Measurements from ENCODE around the gene UIMC1. TPM values are rescaled to one million over a fixed set of nuclear protein-coding genes. Genes with fewer than 3 reads are reported as not detected.

UIMC1 gene
- total and polyA plus RNA-seq, 2 experiments from 2014 or later, result 12.6 to 28.2 TPM

DNA sequence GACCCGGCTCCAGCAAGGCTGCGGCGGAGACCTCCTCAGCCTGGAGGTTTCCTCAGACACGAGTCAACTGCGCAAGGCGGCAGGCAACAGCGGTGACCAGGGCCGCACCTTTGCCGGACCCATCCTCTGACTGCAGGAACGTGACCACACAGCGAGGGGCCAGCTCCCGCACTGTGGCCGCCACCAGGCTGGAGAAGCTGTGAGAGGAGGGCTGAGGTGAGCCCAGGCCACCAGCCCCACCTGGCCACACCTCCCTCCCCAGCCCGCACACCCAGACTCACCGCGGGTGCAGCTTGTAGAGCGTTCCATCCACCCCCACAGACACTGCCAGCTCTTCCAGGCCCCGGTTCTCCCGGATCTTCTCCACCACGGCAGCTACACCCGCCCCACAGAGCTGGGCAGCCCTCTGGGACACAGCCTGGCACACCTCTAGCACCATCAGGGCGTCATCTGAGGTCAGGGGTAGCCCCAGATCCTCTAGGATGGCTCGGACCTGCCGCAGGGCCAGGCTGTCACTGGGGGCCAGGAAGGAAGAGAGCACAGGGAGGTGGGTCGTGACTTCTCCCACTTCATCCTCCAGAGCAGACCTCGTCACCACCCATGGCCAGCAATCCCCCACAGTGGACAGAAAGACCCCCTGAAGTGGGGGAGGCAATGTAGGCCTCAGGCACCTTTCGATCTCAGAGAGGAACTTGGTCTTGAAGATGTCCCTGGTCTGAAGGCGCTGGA lies 125.4 kb downstream of the UIMC1 start:
- Histone ChIP-seq H3K79me2 (no peaks in the 10 kb centered on the region), H3K9me3 (ENCODE audit: low read depth) (no peaks in the 10 kb centered on the region), H3K4me2 (no peak overlapping the region), H3K27ac (no peak overlapping the region), H3K4me3 (no peak overlapping the region), H2AFZ (no peak overlapping the region), H3K36me3 (replicated peaks; ENCODE audit: insufficient read depth, low read depth) (no peaks in the 10 kb centered on the region), H3K4me1 (ENCODE audit: insufficient read depth) (no peaks in the 10 kb centered on the region), H3K27me3 (no peaks in the 10 kb centered on the region), H3K9me2 (replicated peaks; ENCODE audit: insufficient read depth) (no peaks in the 10 kb centered on the region), H4K20me1 (ENCODE audit: insufficient read depth, poor library complexity, severe bottlenecking) (no peaks in the 10 kb centered on the region)
- no peak for DNase-seq (ENCODE audit: low spot score)
- WGBS (ENCODE audit: low lambda C conversion rate, missing lambda C conversion rate), result 92% methylated on average over 28 of the region's 28 CpGs
- no peak for TF ChIP-seq EZH2phosphoT487 (IDR thresholded peaks at IDR 0.05; ENCODE audit: low read depth, severe bottlenecking, unreplicated experiment)
- TF ChIP-seq EZH2 (IDR thresholded peaks at IDR 0.05; ENCODE audit: borderline replicate concordance), result no peak
- TF ChIP-seq, protein P1, sequence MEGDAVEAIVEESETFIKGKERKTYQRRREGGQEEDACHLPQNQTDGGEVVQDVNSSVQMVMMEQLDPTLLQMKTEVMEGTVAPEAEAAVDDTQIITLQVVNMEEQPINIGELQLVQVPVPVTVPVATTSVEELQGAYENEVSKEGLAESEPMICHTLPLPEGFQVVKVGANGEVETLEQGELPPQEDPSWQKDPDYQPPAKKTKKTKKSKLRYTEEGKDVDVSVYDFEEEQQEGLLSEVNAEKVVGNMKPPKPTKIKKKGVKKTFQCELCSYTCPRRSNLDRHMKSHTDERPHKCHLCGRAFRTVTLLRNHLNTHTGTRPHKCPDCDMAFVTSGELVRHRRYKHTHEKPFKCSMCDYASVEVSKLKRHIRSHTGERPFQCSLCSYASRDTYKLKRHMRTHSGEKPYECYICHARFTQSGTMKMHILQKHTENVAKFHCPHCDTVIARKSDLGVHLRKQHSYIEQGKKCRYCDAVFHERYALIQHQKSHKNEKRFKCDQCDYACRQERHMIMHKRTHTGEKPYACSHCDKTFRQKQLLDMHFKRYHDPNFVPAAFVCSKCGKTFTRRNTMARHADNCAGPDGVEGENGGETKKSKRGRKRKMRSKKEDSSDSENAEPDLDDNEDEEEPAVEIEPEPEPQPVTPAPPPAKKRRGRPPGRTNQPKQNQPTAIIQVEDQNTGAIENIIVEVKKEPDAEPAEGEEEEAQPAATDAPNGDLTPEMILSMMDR (IDR thresholded peaks at IDR 0.05; ENCODE audit: poor library complexity), result no peak

DNA sequence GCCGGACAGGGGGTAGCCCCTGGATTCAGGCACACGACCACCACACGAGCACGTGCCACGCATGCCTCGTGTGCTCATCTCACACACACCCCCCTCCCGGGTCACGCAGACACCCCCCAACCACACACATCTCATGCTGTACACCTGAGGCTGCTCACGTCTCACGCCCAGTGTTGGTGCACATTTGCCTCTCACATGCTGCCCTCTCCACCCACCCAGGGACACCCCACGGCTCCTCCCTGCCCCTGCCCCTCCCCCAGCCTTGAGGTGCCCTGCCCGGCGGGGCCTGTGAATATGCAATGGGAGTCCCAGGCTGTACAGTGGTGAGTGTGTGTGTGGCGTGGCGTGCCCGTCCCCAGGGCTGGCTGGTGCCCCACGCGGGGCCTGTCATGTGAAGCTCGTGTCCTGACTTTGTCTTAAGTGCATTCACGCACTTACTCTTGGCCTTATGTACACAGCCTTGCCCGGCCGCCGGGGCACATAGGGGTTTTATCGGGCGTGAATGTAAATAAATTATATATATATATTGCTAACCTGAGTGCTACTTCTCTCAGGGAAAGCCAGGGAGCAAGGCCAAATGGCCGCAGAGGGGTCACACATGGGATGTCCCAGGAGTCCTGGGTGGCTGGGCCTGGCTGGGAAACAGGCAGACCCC lies 126.1 kb downstream of the UIMC1 start:
- WGBS (ENCODE audit: low lambda C conversion rate, missing lambda C conversion rate), result 92% methylated on average over 23 of the region's 26 CpGs
- no peaks in the 10 kb centered on the region for H3K79me2 ChIP-seq

DNA sequence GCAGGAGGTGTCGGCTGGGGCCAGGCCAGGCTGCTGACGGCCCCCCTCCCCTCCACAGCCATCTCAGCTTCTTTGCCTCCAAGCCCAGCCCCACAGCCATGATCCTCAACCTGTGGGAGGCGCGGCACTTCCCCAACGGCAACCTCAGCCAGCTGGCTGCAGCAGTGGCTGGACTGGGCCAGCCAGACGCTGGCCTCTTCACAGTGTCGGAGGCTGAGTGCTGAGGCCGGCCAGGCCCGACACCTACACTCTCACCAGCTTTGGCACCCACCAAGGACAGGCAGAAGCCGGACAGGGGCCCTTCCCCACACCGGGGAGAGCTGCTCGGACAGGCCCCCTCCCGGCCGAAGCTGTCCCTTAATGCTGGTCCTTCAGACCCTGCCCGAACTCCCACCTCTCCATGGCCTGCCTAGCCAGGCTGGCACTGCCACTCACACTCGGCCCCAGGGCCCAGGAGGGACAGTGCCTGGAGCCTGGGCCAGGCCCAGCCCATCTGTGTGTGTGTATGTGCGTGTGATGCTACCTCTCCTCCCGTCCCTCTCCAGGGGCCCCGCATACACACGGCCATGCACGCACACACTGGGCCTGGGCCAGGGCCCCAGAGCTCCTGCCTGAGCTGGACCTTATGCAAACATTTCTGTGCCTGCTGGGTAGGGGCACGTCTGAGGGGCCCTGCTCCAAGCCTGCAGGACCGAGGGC lies 126.8 kb downstream of the UIMC1 start:
- Histone ChIP-seq H3K9me3 (ENCODE audit: low read depth) (no peaks in the 10 kb centered on the region), H3K27me3 (peaks cover 3% of the 10 kb centered on the region)
- 88% methylated on average over 21 of the region's 23 CpGs for WGBS (ENCODE audit: low lambda C conversion rate, missing lambda C conversion rate)

More for the DNA sequence above, 126.1 kb downstream of the UIMC1 start:
- Histone ChIP-seq H3K9me3 (ENCODE audit: low read depth) (no peaks in the 10 kb centered on the region), H3K27ac (no peak overlapping the region), H3K9me2 (replicated peaks; ENCODE audit: insufficient read depth) (no peaks in the 10 kb centered on the region), H4K20me1 (ENCODE audit: insufficient read depth, poor library complexity, severe bottlenecking) (no peaks in the 10 kb centered on the region), H3K4me1 (ENCODE audit: insufficient read depth) (no peaks in the 10 kb centered on the region), H3K4me3 (no peak overlapping the region), H3K4me2 (no peak overlapping the region), H3K27me3 (peaks cover 3% of the 10 kb centered on the region), H3K36me3 (replicated peaks; ENCODE audit: insufficient read depth, low read depth) (no peaks in the 10 kb centered on the region), H2AFZ (no peak overlapping the region)
- TF ChIP-seq EZH2 (IDR thresholded peaks at IDR 0.05; ENCODE audit: borderline replicate concordance), result no peak
- TF ChIP-seq EZH2phosphoT487 (IDR thresholded peaks at IDR 0.05; ENCODE audit: low read depth, severe bottlenecking, unreplicated experiment), result no peak
- TF ChIP-seq, protein P1 (IDR thresholded peaks at IDR 0.05; ENCODE audit: poor library complexity), result no peak
- no peak for DNase-seq (ENCODE audit: low spot score)

More for the DNA sequence above, 126.8 kb downstream of the UIMC1 start:
- Histone ChIP-seq H3K27ac (no peak overlapping the region), H3K4me1 (ENCODE audit: insufficient read depth) (no peaks in the 10 kb centered on the region), H4K20me1 (ENCODE audit: insufficient read depth, poor library complexity, severe bottlenecking) (no peaks in the 10 kb centered on the region), H3K9me2 (replicated peaks; ENCODE audit: insufficient read depth) (no peaks in the 10 kb centered on the region), H3K79me2 (no peaks in the 10 kb centered on the region), H2AFZ (no peak overlapping the region), H3K36me3 (replicated peaks; ENCODE audit: insufficient read depth, low read depth) (no peaks in the 10 kb centered on the region), H3K4me2 (no peak overlapping the region), H3K4me3 (no peak overlapping the region)
- TF ChIP-seq, protein P1 (IDR thresholded peaks at IDR 0.05; ENCODE audit: poor library complexity), result no peak
- TF ChIP-seq EZH2phosphoT487 (IDR thresholded peaks at IDR 0.05; ENCODE audit: low read depth, severe bottlenecking, unreplicated experiment) (no peak), EZH2 (IDR thresholded peaks at IDR 0.05; ENCODE audit: borderline replicate concordance) (no peak)
- no peak for DNase-seq (ENCODE audit: low spot score)
